Activated CD8-positive, alpha-beta memory T cell treated with anti-CD3 and anti-CD28 coated beads, Interleukin-2, amount 50 U/mL, for 4 hours (primary cell): Measurements from ENCODE around the gene CC2D2B.
"Not testable (repeated sequence)": the region's sequence is repeated elsewhere in the genome, so short reads cannot be mapped to it uniquely, and the experiment has no call there.

Experiments used
- DNase-seq: peaks from one replicate; pipeline ENCODE4 v3.0.0-alpha.2; 2020

CC2D2B gene

DNA sequence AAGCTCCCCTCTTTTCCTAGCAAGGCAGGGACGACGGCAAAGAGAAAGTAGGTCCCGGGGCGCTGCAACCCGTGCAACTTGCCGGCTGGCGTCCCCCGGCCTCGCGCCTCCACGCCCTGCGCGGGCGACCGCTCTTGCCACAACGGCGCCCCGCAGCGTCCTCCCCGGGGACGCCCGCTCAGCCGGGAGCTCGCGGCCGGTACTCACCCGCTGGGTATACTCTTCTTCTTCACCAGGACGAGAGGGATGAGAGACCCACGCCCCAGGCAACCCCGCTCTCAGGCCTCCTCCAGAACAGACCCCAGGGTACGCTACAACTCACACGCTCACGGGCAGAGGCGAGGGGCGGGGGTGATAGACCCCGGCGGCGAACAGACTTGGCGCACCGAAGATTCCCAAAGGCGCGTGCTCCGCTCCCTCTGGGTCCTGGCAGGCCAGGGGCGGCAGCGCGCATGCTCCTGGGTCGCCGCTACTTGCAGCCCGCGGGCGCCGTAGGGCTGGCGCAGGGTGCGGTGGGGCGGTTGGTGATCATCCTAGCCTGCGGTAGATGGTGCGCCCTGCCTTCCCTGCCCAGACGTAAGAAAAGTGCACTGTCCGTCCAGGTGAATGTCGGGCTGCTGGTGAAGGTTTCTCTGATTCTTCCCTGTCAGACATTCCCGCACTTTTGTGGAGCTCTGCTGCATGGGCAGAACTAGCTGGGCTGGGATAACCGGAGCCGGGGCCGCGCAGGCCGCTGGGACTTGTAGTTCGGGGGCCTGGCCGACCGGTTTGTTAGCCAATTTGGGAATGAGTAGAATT, at the start of gene CC2D2B:
Gene CC2D2B, plus strand, starts transcription at position 520 of the 798 bp plus-strand sequence. CDS start 3,349 bp downstream, outside the sequence.
- DNase-seq, result peak; percentile 62

DNA sequence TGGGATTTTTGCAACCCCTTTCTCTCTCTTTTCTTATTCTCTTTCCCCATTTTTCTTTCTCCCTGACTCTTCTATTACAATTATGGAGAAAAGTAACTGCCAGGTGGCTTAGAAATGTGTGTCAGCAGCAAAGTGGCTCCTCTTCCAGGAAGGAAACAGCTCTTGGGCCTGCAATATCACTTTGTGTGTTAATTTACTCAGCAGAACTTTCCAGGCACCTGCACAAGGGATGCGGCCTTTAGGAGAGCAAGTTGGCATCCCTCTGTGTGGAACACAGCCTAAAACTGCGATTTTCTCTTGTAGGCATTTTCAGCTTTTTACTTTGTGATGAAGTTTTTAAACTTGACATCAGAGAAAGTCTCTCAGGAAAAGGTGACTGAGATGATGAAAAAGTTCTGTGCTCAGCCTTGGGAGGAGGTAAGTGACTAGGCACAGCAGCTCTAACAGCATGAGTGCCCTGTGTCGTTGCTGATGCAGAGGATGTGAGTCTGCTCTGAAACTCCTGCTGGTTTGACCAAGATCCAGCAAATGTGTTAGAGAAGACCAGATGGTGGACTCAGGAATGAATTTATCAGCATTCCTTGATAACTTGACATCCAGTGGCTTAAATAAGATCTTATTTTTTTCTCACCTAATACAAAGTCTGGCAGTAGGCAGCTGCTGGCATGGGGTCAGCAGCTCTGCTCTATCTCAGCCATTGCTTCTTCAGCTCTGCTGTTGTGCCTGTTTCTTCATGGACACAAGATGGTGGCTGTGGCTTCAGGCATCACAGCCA, 47.4 kb upstream of the CC2D2B start:
- no peak for DNase-seq

GRCh38 chr10:95861386-95861785, 46.4 kb upstream of the CC2D2B start:
- DNase-seq, result no peak

DNA sequence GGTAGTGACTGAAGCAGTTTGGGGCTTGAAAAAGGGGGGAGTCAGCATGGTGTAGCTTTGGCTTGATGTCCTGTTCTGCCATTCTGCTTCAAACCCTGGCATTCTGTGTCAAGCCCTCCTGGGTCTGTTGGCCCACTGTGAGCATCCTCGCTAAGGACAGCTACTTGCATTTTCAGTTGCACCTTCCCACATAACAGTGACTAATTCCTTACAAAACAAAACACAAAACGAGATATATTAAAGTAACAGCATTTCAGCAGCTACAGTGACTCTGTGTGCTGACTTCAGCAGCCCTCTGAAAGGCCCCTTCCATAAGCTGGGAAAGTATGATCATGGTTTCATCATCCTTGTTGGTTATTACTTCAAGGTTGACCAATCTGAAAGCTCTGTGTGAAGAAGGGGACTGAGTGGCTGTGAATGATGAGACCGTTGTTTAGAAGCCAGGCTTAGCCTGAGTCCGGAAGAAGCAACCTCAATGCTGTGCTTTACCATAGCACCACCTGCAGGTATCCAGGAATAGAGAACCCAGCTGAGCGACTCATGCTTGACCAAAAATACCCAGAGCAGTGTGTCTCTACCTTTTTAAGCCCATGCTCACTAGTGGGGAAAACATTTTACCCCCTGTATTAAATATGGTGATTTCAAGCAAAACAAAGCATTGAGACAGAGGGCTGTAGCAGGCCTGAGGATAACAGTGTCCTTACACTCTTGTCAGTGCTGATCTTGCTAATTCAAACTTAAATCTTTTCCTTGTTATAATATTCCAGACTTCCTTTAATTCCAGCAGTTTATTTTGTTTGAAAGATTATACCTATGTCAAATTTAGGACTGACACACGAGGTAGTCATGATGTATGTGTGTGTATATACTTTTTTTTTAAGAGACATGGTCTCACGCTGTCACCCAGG, 42.6 kb upstream of the CC2D2B start:
- DNase-seq, result peak; percentile 23

DNA sequence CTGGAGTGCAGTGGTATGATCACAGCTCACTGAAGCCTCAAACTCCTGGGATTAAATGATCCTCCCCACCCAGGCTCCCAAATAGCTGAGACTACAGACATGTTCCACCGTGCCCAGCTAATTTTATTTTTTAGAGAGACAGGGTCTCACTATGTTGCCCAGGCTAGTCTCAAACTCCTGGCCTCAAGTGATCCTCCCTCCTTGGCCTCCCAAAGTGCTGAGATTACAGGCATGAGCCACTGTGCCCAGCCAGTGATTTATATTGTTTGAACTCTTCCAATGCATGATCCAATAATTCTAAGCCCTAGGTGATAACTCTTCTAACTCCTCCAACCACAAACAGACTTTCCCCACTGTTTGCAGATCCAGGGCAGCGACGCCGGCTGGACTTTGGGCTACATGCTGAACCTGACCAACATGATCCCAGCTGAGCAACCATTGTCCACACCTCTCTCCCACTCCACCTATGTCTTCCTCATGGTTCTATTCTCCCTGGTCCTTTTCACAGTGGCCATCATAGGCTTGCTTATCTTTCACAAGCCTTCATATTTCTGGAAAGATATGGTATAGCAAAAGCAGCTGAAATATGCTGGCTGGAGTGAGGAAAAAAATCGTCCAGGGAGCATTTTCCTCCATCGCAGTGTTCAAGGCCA, 41.8 kb upstream of the CC2D2B start:
- no peak for DNase-seq

DNA sequence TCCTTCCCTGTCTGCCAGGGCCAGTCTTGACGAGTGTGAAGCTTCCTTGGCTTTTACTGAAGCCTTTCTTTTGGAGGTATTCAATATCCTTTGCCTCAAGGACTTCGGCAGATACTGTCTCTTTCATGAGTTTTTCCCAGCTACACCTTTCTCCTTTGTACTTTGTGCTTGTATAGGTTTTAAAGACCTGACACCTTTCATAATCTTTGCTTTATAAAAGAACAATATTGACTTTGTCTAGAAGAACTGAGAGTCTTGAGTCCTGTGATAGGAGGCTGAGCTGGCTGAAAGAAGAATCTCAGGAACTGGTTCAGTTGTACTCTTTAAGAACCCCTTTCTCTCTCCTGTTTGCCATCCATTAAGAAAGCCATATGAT, 41.3 kb upstream of the CC2D2B start:
- no peak for DNase-seq

DNA sequence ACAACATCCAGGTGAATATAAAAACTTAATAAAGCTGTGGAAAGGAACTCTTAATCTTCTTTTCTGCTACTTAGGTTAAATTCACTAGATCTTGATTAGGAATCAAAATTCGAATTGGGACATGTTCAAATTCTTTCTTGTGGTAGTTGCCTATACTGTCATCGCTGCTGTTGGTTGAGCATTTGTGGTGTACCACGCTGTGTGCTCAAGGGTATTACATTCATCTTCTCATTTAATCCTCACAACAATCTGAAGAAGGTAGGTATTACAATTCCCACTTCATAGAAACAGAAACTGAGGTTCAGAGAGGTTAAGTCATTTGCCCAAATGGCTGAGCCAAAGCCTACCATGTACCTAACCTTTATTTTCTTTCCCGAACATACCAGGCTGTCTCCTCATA, 39.9 kb upstream of the CC2D2B start:
- DNase-seq, result no peak

DNA sequence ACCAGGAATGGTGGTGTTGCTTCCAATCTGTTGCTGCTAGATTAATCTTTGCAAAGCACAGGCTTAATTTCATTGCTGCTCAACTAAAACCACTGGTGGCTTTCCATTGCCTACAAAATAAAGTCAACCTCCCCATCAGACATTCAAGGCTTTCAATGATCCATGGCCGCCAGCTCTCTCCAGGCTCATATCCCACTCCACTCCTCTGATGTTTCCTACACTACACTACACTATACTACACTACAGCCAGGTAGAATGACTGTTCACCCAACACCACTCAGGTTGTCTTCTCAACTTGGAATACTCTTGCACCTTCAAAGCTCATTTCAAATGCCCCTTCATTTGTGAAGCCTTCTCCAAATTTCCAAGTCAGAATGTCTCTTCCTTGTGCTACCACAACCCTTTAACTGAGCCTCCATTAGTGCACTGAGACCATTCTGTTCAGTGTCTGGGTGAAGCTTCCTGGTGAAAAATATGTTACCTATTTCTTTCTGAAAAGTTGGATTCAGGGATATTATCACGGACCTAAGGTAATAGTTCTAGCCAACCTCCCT, 35.5 kb upstream of the CC2D2B start:
- no peak for DNase-seq

DNA sequence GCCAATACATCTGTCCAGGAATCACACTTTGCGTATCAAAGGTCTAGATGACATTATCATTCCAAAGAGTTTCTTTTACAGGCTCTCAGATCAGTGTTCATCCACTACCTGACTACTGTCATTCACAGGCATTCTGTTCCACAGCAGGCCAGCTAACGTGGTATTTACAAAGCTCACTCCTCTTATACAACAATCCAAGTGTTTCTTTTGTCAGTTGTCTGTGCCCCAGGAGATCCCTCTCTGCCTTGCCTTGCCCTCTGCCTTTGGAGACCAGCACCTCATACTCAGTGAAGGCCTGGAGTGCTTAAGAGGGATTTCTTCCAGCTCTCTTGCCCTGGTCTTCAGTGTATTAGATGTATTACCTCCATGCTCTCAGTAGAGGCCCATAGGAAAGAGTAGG, 34.6 kb upstream of the CC2D2B start:
- no peak for DNase-seq

DNA sequence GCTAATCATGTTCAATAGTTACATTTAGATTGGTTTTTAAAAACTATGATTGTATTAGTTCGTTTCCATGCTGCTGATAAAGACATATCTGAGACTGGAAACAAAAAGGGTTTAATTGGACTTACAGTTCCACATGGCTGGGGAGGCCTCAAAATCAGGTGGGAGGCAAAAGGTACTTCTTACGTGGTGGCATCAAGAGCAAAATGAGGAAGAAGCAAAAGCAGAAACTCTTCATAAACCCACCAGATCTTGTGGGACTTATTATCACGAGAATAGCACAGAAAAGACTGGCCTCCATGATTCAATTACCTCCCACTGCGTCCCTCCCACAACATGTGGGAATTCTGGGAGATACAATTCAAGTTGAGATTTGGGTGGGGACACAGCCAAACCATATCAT, 34.1 kb upstream of the CC2D2B start:
- DNase-seq, result no peak

DNA sequence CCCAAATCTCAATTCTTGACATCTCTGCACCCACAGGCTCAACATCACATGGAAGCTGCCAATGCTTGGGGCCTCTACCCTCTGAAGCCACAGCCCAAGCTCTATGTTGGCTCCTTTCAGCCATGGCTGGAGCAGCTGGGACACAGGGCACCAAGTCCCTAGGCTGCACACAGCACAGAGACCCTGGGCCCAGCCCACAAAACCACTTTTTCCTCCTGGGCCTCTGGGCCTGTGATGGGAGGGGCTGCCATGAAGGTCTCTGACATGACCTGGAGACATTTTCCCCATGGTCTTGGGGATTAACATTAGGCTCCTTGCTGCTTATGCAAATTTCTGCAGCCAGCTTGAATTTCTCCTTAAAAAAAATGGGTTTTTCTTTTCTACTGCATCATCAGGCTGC, 33.0 kb upstream of the CC2D2B start:
- not testable (repeated sequence) for DNase-seq

DNA sequence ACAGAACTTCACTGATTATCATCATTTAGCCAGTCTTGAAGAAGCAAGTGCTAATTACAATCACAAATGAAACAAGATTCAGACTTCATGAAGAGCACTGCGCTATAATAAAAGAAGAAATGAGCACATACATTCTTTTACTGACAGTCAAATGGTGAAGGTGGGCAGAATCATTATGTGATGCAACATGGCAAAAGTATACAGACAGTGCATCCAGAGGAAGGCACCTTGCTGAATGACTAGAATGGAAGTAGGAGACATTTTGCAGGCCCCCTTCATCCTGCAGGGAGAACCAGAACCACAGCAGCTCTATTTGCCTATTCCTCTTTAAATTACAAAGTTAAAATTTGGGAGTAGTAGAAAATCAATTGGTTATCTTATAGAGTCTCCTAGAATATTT, 31.0 kb upstream of the CC2D2B start:
- DNase-seq, result no peak

DNA sequence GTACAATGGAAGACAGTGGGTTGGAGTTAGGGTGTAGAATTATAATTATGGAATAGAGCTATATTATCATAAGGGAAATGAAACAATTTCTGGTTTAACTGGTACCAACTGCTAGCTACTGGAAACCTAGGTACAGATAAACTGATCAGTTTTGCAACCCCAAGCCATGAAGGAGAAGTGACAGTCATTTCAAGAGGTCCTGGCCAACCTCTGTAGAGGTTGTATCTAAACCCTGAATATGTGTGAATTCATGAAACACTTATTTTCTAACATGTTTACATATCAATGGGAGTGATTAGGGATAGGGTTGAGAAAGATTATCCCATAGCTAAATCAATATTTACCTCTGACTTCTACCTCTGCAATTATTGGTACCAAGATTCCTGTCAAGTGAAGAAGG, 29.9 kb upstream of the CC2D2B start:
- DNase-seq, result no peak

- DNase-seq, result no peak
Measured at GRCh38 chr10:95880704-95881103, 27.1 kb upstream of the CC2D2B start.

DNA sequence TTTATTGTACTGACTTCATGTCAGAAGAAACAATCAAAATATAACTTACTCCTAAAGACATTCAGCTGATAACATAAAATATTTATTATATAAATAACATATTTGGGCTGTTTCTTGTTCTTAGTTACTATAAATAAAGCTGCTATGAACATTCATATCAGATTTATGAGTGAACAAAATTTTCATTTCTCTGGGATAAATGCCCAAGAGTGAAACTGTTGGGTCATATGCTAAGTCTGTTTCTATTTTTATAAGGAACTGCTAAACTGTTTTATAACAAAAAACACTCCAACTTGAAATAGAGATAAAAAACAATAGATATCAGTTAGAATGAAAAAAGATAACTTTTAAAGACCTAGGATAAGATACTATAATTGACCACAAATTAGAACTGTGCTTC, 26.5 kb upstream of the CC2D2B start:
- no peak for DNase-seq

- DNase-seq, result no peak
Measured at GRCh38 chr10:95889830-95890229, 17.9 kb upstream of the CC2D2B start.

GRCh38 chr10:95896071-95896850, 11.5 kb upstream of the CC2D2B start:
- no peak for DNase-seq

GRCh38 chr10:95905897-95906580, 1.7 kb upstream of the CC2D2B start:
- not testable (repeated sequence) for DNase-seq

- peak; percentile 27 for DNase-seq
Measured at GRCh38 chr10:95906677-95907455, 909 bp upstream of the CC2D2B start.

DNA sequence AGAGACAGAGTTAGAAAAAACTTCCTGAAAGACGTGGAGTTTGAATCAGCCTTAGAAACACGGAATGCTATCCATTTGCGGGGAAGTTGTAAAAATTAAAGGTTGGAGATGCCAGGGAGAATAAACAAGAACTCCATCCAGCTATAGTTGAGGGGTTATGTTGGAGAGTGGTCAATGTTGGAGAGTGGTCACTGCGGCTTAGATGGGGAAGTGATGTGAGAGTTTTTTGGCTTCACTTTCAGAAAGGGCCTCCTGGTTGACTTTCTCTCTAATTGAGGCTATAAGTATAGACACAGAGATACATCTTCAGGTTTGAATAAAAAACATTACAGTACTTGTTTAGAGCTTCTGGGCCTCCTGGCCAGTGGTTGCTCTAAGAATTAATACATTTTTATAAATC, 675 bp downstream of the CC2D2B start:
- no peak for DNase-seq
